K562 (cell line): ENCODE results near the gene HIVEP1. TPM values are rescaled to one million over a fixed set of nuclear protein-coding genes. Genes with fewer than 3 reads are reported as not detected.

Source experiments
- ATAC-seq: fragments of 200-7000 bp; cut with Tn5 transposase; 3 replicates; pipeline ENCODE4 v1.9.1; 2020; ENCODE audit warnings: moderate library complexity
- BruUV-seq: library from RNA; stranded (reverse); fragments of 400-500 nt; replicated peaks from 2 replicates; lab custom pipeline; 2021; lab: Mats Ljungman, UMichigan
- CTCF ChIA-PET: fragments of 300-600 bp; formaldehyde crosslinking; extraction: SDS; loops from one replicate; lab custom pipeline; 2021; ENCODE audit warnings: low intra/inter-chr PET ratio; lab: Yijun Ruan, JAX
- POLR2A ChIA-PET: fragments of 300-600, 350-650 bp; sonication (Branson Sonifier 250); formaldehyde crosslinking; extraction: SDS; loops from one replicate; lab custom pipeline; 2021; ENCODE audit warnings: antibody characterized with exemption, inconsistent platforms; lab: Yijun Ruan, JAX
- DNase-seq, 4 experiments: peaks; one replicate each; pipeline versions ENCODE4 v3.0.0 to v3.0.0-alpha.2; 2011 to 2018; ENCODE audit warnings: low spot score in 3 of 4, mixed read lengths in 3 of 4; ENCODE audit errors: extremely low read depth in 1 of 4
- FAIRE-seq: peaks from 2 replicates; lab custom pipeline; 2011; peaks lifted over from hg19 to GRCh38; lab: Jason Lieb, UNC
- H2AFZ ChIP-seq: 2 replicates; pipeline ENCODE4 v1.6.0; 2011; ENCODE audit warnings: low read depth, low read length, control low read depth, inconsistent platforms
- H3K27ac ChIP-seq: fragments of 200-600 bp; 3 replicates; pipeline ENCODE4 v1.8.0; 2011; ENCODE audit warnings: low read depth, mild to moderate bottlenecking, control low read depth, inconsistent platforms, low read length, moderate library complexity, mixed read lengths; ENCODE audit errors: extremely low read depth
- H3K27me3 ChIP-seq, 2 experiments: fragments of 300-600 bp in 1 of 2; 2 replicates in 1 of 2; 3 replicates in 1 of 2; pipeline versions ENCODE4 v1.6.0 to v1.8.0; 2011; ENCODE audit warnings: inconsistent platforms in 2 of 2, low read length in 2 of 2, mild to moderate bottlenecking in 1 of 2, mixed read lengths in 1 of 2, moderate library complexity in 1 of 2; ENCODE audit not compliant: control insufficient read depth in 2 of 2, insufficient read depth in 2 of 2
- H3K36me3 ChIP-seq: fragments of 300-600 bp; 3 replicates; pipeline ENCODE4 v1.8.0; 2011; ENCODE audit warnings: mild to moderate bottlenecking, low read length, inconsistent platforms; ENCODE audit not compliant: control insufficient read depth, insufficient read depth
- H3K4me1 ChIP-seq, 2 experiments: fragments of 200-600 bp in 1 of 2; replicated peaks in 1 of 2; 2 replicates in 1 of 2; 3 replicates in 1 of 2; pipeline versions ENCODE4 v1.5.1 to v1.8.0; 2011; ENCODE audit warnings: inconsistent platforms in 2 of 2, low read length in 2 of 2, mild to moderate bottlenecking in 1 of 2, mixed read lengths in 1 of 2, moderate library complexity in 1 of 2; ENCODE audit not compliant: control insufficient read depth in 2 of 2, insufficient read depth in 2 of 2
- H3K4me2 ChIP-seq: 2 replicates; pipeline ENCODE4 v1.6.1; 2011; ENCODE audit warnings: low read length, control low read depth, inconsistent platforms, mixed read lengths; ENCODE audit not compliant: insufficient read depth
- H3K4me3 ChIP-seq: fragments of 200-600 bp; sonication (generic), shearing (Covaris generic); 2 replicates; pipeline ENCODE4 v1.5.1; 2016; ENCODE audit warnings: control low read depth, inconsistent platforms
- H3K79me2 ChIP-seq: fragments of 200-600 bp; 3 replicates; pipeline ENCODE4 v1.8.0; 2011; ENCODE audit warnings: low read length, inconsistent platforms; ENCODE audit not compliant: control insufficient read depth, insufficient read depth
- H3K9ac ChIP-seq, 2 experiments: 2 replicates each; pipeline versions ENCODE4 v1.6.0 to v1.6.1; 2011; ENCODE audit warnings: low read depth in 2 of 2, low read length in 2 of 2, control low read depth in 1 of 2, inconsistent platforms in 1 of 2, mild to moderate bottlenecking in 1 of 2, mixed read lengths in 1 of 2; ENCODE audit not compliant: insufficient read depth in 1 of 2
- H3K9me1 ChIP-seq: one replicate; pipeline ENCODE4 v1.6.0; 2011; ENCODE audit warnings: inconsistent platforms, mild to moderate bottlenecking, low read length, moderate library complexity; ENCODE audit not compliant: control insufficient read depth, insufficient read depth
- H3K9me3 ChIP-seq: replicated peaks from 2 replicates; pipeline ENCODE4 v1.5.1; 2011; ENCODE audit warnings: low read depth, low read length, inconsistent platforms; ENCODE audit not compliant: control insufficient read depth, insufficient read depth
- H4K20me1 ChIP-seq: replicated peaks from 2 replicates; pipeline ENCODE4 v1.6.1; 2011; ENCODE audit warnings: low read length, inconsistent platforms, mixed read lengths; ENCODE audit not compliant: control insufficient read depth, insufficient read depth
- ATF3 ChIP-seq, 2 experiments: fragments of 450-650 bp in 1 of 2; sonication (generic) in 1 of 2; formaldehyde crosslinking in 1 of 2; IDR thresholded peaks in 1 of 2; conservative IDR thresholded peaks in 1 of 2; 2 replicates each; pipeline versions ENCODE4 v1.6.1 to v1.8.1; 2016 to 2023; ENCODE audit warnings: mild to moderate bottlenecking in 2 of 2, moderate library complexity in 2 of 2, inconsistent platforms in 1 of 2, missing genetic modification reagents in 1 of 2
- CBX5 ChIP-seq: IDR thresholded peaks from 2 replicates; pipeline ENCODE4 v1.6.1; 2014; ENCODE audit warnings: low read depth, borderline replicate concordance
- FOSL1 ChIP-seq: fragments of 200-800 bp; sonication (Bioruptor generic); conservative IDR thresholded peaks from 2 replicates; pipeline ENCODE4 v1.6.1; 2016; ENCODE audit warnings: missing genetic modification characterization, missing compliant biosample characterization
- PHB2 ChIP-seq: fragments of 450-650 bp; IDR thresholded peaks from 2 replicates; pipeline ENCODE4 v1.6.1; 2017; ENCODE audit warnings: low read depth
- SOX6 ChIP-seq: fragments of 450-650 bp; IDR thresholded peaks from 2 replicates; pipeline ENCODE4 v1.6.1; 2014; ENCODE audit warnings: mild to moderate bottlenecking
- ZBTB33 ChIP-seq: sonication (generic); formaldehyde crosslinking; IDR thresholded peaks from 2 replicates; pipeline ENCODE4 v1.8.1; 2023; ENCODE audit warnings: mild to moderate bottlenecking, missing genetic modification reagents
- ZNF318 ChIP-seq, 2 experiments: fragments of 450-650 bp; IDR thresholded peaks; 2 replicates each; pipeline ENCODE4 v1.6.1; 2016; ENCODE audit warnings: mild to moderate bottlenecking in 2 of 2, borderline replicate concordance in 1 of 2, low read depth in 1 of 2, moderate library complexity in 1 of 2
- WGBS: fragments of 100-300 bp; shearing (Covaris generic); methylation state at CpG from one replicate; pipeline ENCODE4 v1.1.6; 2016; ENCODE audit warnings: low coverage, mixed read lengths; ENCODE audit not compliant: insufficient coverage; ENCODE audit errors: missing lambda C conversion rate; 5-methylcytosine and 5-hydroxymethylcytosine counted together
- in situ Hi-C: fragments of 300-500 bp; cut with MboI; formaldehyde crosslinking; loops from 4 replicates; pipeline ENCODE4 v1.15.0; 2018; ENCODE audit warnings: inconsistent platforms, mixed read lengths
- intact Hi-C: fragments of 100-400 bp; cut with micrococcal nuclease; formaldehyde crosslinking; loops from 2 replicates; pipeline ENCODE4 v1.14.2; 2022
- polyA plus RNA-seq, 8 experiments: library from polyadenylated mRNA; depleted of rRNA in 4 of 8; stranded (reverse) in 5 of 8; unstranded in 3 of 8; fragments of >200 nt; fragmentation: Nextera tagmentation in 2 of 8; fragmentation: Illumina TruSeq in 1 of 8; extraction: Ambion mirVana in 2 of 8; extraction: Trizol in 1 of 8; gene quantifications; 2 replicates each; pipeline versions ENCODE4 v1.2.1 to v1.2.3, GENCODE V29; 2011 to 2014; ENCODE audit warnings: inconsistent platforms in 1 of 8, missing spikeins in 1 of 8
- total RNA-seq, 7 experiments: library from RNA; depleted of rRNA in 6 of 7; stranded (reverse); fragments of >200 nt in 6 of 7; fragmentation: Illumina TruSeq in 2 of 7; extraction: Trizol in 2 of 7; gene quantifications; 2 replicates each; pipeline versions ENCODE4 v1.2.1 to v1.2.3, GENCODE V29; 2011 to 2021; ENCODE audit warnings: low replicate concordance in 1 of 7

The HIVEP1 gene
- total and polyA plus RNA-seq, 9 of the 15 experiments (the other 6 are each of a cell fraction or from before 2014, with no cell fraction given) = 6.0 to 33.3 (median 21.7) TPM

GRCh38 chr6:11975353-11975977 is 36.6 kb upstream of the HIVEP1 start:
- H3K4me2 ChIP-seq = 0 out of 2 replicates have a peak overlapping the region, but pooled peaks have one; percentile 2
- ChIA-PET POLR2A (interaction anchor here (0.6 to 1.6 kb wide), 5 partner anchors 13 to 100 kb away, joined by 3 to 4 read pairs (median 3); no protein-coding TSS in a partner anchor), CTCF (no interaction called here)
- FAIRE-seq = peak; percentile 80
- H3K36me3 ChIP-seq = no peaks in the 10 kb centered on the region
- peaks cover 3 to 22% of the 10 kb centered on the region in 2 experiments; a peak in 4 of 5 replicates for H3K4me1 ChIP-seq
- intact Hi-C loops = loop anchor here (5.0 kb wide), 1 partner anchor 43 kb away; no protein-coding TSS in a partner anchor
- no peaks in the 10 kb centered on the region for H3K79me2 ChIP-seq
- H3K27me3 ChIP-seq = no peaks in the 10 kb centered on the region
- H2AFZ ChIP-seq = peak overlapping the region; percentile 90
- ATAC-seq = peak; percentile 77
- DNase-seq = peak; percentile 33 to 73 (median 54)
- H4K20me1 ChIP-seq = no peaks in the 10 kb centered on the region
- H3K9me1 ChIP-seq = no peaks in the 10 kb centered on the region
- in situ Hi-C loops = no loop called here
- H3K9me3 ChIP-seq = peaks cover 3% of the 10 kb centered on the region; the same call in 1 of the 2 replicates
- peak overlapping the region in 1 of 2 experiments; percentile 38; a peak in 1 of 4 replicates for H3K9ac ChIP-seq
- no peak overlapping the region for H3K4me3 ChIP-seq
- peak overlapping the region; percentile 15; the same call in 1 of the 3 replicates for H3K27ac ChIP-seq
- 53% methylated on average over 10 of the region's 14 CpGs for WGBS
- no TSS peak for BruUV-seq
- TF ChIP-seq PHB2 (no peak), FOSL1 (0 out of 2 replicates have a peak, but pooled peaks have one; percentile 23), ZBTB33 (CRISPR knock-in tag) (peak; percentile 40; the same call in 1 of the 2 replicates), ATF3 (IDR thresholded peaks at IDR 0.05) (no peak), ATF3 (CRISPR knock-in tag; conservative IDR thresholded peaks at IDR 0.05) (no peak), CBX5 (peak; percentile 65; the same call in 1 of the 2 replicates), ZNF318 (IDR thresholded peaks at IDR 0.05; ENCODE audit: borderline replicate concordance in 1 of 2, low read depth in 1 of 2) (peak in 1 of 2 experiments; percentile 56; a peak in 1 of 4 replicates), SOX6 (0 out of 2 replicates have a peak, but pooled peaks have one; percentile 13)
